RWPE2 (cell line): ENCODE results near the gene TRPV2.
A peak's percentile ranks its signal among the peaks of the same experiment; 100 is the strongest.

Experiments
- ATAC-seq: fragments of 200-7000 bp; cut with Tn5 transposase; 3 replicates; pipeline ENCODE4 v1.9.1; 2021; ENCODE audit warnings: low read depth
- DNase-seq: peaks from one replicate; pipeline ENCODE4 v3.0.0-alpha.2; 2020; ENCODE audit warnings: low spot score
- H3K27ac ChIP-seq: fragments of 450-650 bp; 2 replicates; pipeline ENCODE4 v1.5.1; 2017; ENCODE audit warnings: mild to moderate bottlenecking; ENCODE audit not compliant: poor library complexity, severe bottlenecking
- H3K27me3 ChIP-seq: fragments of 250-450 bp; sonication (Bioruptor Pico); 2 replicates; pipeline ENCODE4 v1.5.1; 2021; ENCODE audit warnings: mild to moderate bottlenecking, moderate library complexity; ENCODE audit not compliant: insufficient read depth, poor library complexity, severe bottlenecking
- H3K36me3 ChIP-seq: fragments of 250-450 bp; sonication (Bioruptor Pico); 2 replicates; pipeline ENCODE4 v1.5.1; 2020; ENCODE audit warnings: low read depth, mild to moderate bottlenecking, moderate library complexity
- H3K4me1 ChIP-seq: fragments of 250-450 bp; sonication (Bioruptor Pico); 2 replicates; pipeline ENCODE4 v1.5.1; 2021; ENCODE audit warnings: mild to moderate bottlenecking, moderate library complexity; ENCODE audit not compliant: insufficient read depth, poor library complexity, severe bottlenecking
- H3K4me3 ChIP-seq: fragments of 250-450 bp; sonication (Bioruptor Pico); 2 replicates; pipeline ENCODE4 v1.5.1; 2021; ENCODE audit warnings: mild to moderate bottlenecking, moderate library complexity; ENCODE audit not compliant: severe bottlenecking
- H3K9me3 ChIP-seq: fragments of 250-450 bp; sonication (Bioruptor Pico); 2 replicates; pipeline ENCODE4 v1.5.1; 2021; ENCODE audit warnings: mild to moderate bottlenecking, moderate library complexity; ENCODE audit not compliant: severe bottlenecking
- CTCF ChIP-seq: fragments of 450-650 bp; IDR thresholded peaks from one replicate; pipeline ENCODE4 v1.5.1; 2017; ENCODE audit warnings: mild to moderate bottlenecking, moderate library complexity; ENCODE audit not compliant: poor library complexity, severe bottlenecking

Gene TRPV2

GRCh38 chr17:16442141-16442540, 26.8 kb downstream of the TRPV2 start:
- Histone ChIP-seq H3K4me1 (peaks cover 12% of the 10 kb centered on the region), H3K27me3 (no peaks in the 10 kb centered on the region), H3K36me3 (peaks cover 82% of the 10 kb centered on the region), H3K27ac (peak overlapping the region; percentile 93), H3K4me3 (no peak overlapping the region), H3K9me3 (no peaks in the 10 kb centered on the region)
- ATAC-seq (0 out of 3 replicates have a peak, but pooled peaks have one; percentile 1), DNase-seq (no peak)
- no peak for TF ChIP-seq CTCF

- no peak for DNase-seq
- peak overlapping the region; percentile 93 for H3K27ac ChIP-seq
- H3K4me3 ChIP-seq = no peak overlapping the region
- no peak for TF ChIP-seq CTCF
- H3K9me3 ChIP-seq = no peaks in the 10 kb centered on the region
- peaks cover 12% of the 10 kb centered on the region for H3K4me1 ChIP-seq
- H3K27me3 ChIP-seq = no peaks in the 10 kb centered on the region
- peak; percentile 3 for ATAC-seq
- H3K36me3 ChIP-seq = peaks cover 89% of the 10 kb centered on the region
These were observed 27.5 kb downstream of the TRPV2 start for GRCh38 chr17:16442594-16443510.

- Histone ChIP-seq H3K4me3 (no peak overlapping the region), H3K36me3 (peaks cover 97% of the 10 kb centered on the region), H3K4me1 (peaks cover 12% of the 10 kb centered on the region), H3K27ac (peak overlapping the region; percentile 93), H3K27me3 (no peaks in the 10 kb centered on the region), H3K9me3 (no peaks in the 10 kb centered on the region)
- ATAC-seq = peak; percentile 16
- TF ChIP-seq CTCF = no peak
- DNase-seq = peak; percentile 42
These were observed 28.3 kb downstream of the TRPV2 start for GRCh38 chr17:16443511-16444257.

- DNase-seq = no peak
- Histone ChIP-seq H3K9me3 (no peaks in the 10 kb centered on the region), H3K4me3 (no peak overlapping the region), H3K27ac (peak overlapping the region; percentile 93), H3K27me3 (no peaks in the 10 kb centered on the region), H3K36me3 (peaks cover 100% of the 10 kb centered on the region), H3K4me1 (peaks cover 12% of the 10 kb centered on the region)
- no peak for TF ChIP-seq CTCF
- ATAC-seq = peak; percentile 17
These were observed 29.0 kb downstream of the TRPV2 start for GRCh38 chr17:16444258-16444886.
